K562 (cell line): ENCODE results near the gene GPR42. TPM values are rescaled to one million over a fixed set of nuclear protein-coding genes. Genes with fewer than 3 reads are reported as not detected.

Experiments used
- DMBX1 ChIP-seq: fragments of 250-450 bp; sonication (Bioruptor Pico); IDR thresholded peaks from 2 replicates; pipeline ENCODE4 v1.8.0; 2022; ENCODE audit warnings: inconsistent platforms, mild to moderate bottlenecking, moderate library complexity, borderline replicate concordance
- HLTF ChIP-seq: fragments of 450-650 bp; IDR thresholded peaks from 2 replicates; pipeline ENCODE4 v1.6.1; 2016
- HOXB6 ChIP-seq: fragments of 250-450 bp; sonication (Bioruptor Pico); IDR thresholded peaks from 2 replicates; pipeline ENCODE4 v1.5.1; 2022; ENCODE audit warnings: mild to moderate bottlenecking, borderline replicate concordance
- LARP7 ChIP-seq: fragments of 450-650 bp; IDR thresholded peaks from 2 replicates; pipeline ENCODE4 v1.6.1; 2016
- NFATC3 ChIP-seq: fragments of 450-650 bp; IDR thresholded peaks from 2 replicates; pipeline ENCODE4 v1.6.1; 2017; ENCODE audit warnings: mild to moderate bottlenecking
- NR2F6 ChIP-seq: fragments of 450-650 bp; formaldehyde crosslinking; IDR thresholded peaks from 2 replicates; pipeline ENCODE4 v1.4.0; 2020; ENCODE audit warnings: mild to moderate bottlenecking
- NRF1 ChIP-seq, 2 experiments: fragments of 450-650 bp; IDR thresholded peaks in 1 of 2; conservative IDR thresholded peaks in 1 of 2; 2 replicates each; pipeline ENCODE4 v1.6.1; 2014; ENCODE audit warnings: mild to moderate bottlenecking in 2 of 2
- PTTG1 ChIP-seq: fragments of 450-650 bp; IDR thresholded peaks from 2 replicates; pipeline ENCODE4 v1.6.1; 2016; ENCODE audit warnings: low read depth, mild to moderate bottlenecking, missing genetic modification characterization, missing compliant biosample characterization
- SIN3A ChIP-seq, 2 experiments: fragments of 150-350 bp in 1 of 2; IDR thresholded peaks; 2 replicates each; pipeline ENCODE4 v1.6.1; 2011 to 2016; ENCODE audit warnings: borderline replicate concordance in 2 of 2, low read depth in 2 of 2, low read length in 2 of 2, mild to moderate bottlenecking in 2 of 2, moderate library complexity in 2 of 2; ENCODE audit not compliant: control insufficient read depth in 1 of 2
- STAG1 ChIP-seq: sonication (generic); formaldehyde crosslinking; IDR thresholded peaks from 2 replicates; pipeline ENCODE4 v1.5.0; 2020; ENCODE audit warnings: missing genetic modification reagents, borderline replicate concordance
- ZC3H11A ChIP-seq: IDR thresholded peaks from 2 replicates; pipeline ENCODE4 v1.6.1; 2012; ENCODE audit warnings: low read depth, low read length, improper control_type of control experiment
- ZNF766 ChIP-seq: fragments of 200-800 bp; sonication (Bioruptor generic); conservative IDR thresholded peaks from 2 replicates; pipeline ENCODE4 v1.6.1; 2016; ENCODE audit warnings: missing genetic modification characterization, missing compliant biosample characterization
- polyA plus RNA-seq, 8 experiments: library from polyadenylated mRNA; depleted of rRNA in 4 of 8; stranded (reverse) in 5 of 8; unstranded in 3 of 8; fragments of >200 nt; fragmentation: Nextera tagmentation in 2 of 8; fragmentation: Illumina TruSeq in 1 of 8; extraction: Ambion mirVana in 2 of 8; extraction: Trizol in 1 of 8; gene quantifications; 2 replicates each; pipeline versions ENCODE4 v1.2.1 to v1.2.3, GENCODE V29; 2011 to 2014; ENCODE audit warnings: inconsistent platforms in 1 of 8, missing spikeins in 1 of 8
- total RNA-seq, 7 experiments: library from RNA; depleted of rRNA in 6 of 7; stranded (reverse); fragments of >200 nt in 6 of 7; fragmentation: Illumina TruSeq in 2 of 7; extraction: Trizol in 2 of 7; gene quantifications; 2 replicates each; pipeline versions ENCODE4 v1.2.1 to v1.2.3, GENCODE V29; 2011 to 2021; ENCODE audit warnings: low replicate concordance in 1 of 7
- TF ChIP-seq, protein P1 (sequence below), 3 experiments: IDR thresholded peaks in 2 of 3; conservative IDR thresholded peaks in 1 of 3; 2 replicates each; pipeline ENCODE4 v1.5.1; 2011 to 2012; ENCODE audit warnings: low read length in 3 of 3, mild to moderate bottlenecking in 3 of 3, control low read depth in 2 of 3, improper control_type of control experiment in 1 of 3, inconsistent platforms in 1 of 3, low read depth in 1 of 3, mixed read lengths in 1 of 3, moderate library complexity in 1 of 3; ENCODE audit not compliant: insufficient read depth in 2 of 3
- TF ChIP-seq, protein P2 (sequence below): fragments of 450-650 bp; IDR thresholded peaks from 2 replicates; pipeline ENCODE4 v1.7.0; 2016; ENCODE audit warnings: borderline replicate concordance
- TF ChIP-seq, protein P3 (sequence below): fragments of 200-400 bp; formaldehyde crosslinking; IDR thresholded peaks from 2 replicates; pipeline ENCODE4 v1.6.1; 2017; ENCODE audit warnings: mild to moderate bottlenecking, low read depth, low read length, moderate library complexity
- TF ChIP-seq, protein P4 (sequence below): sonication (generic); formaldehyde crosslinking; IDR thresholded peaks from 2 replicates; pipeline ENCODE4 v1.8.0; 2022; ENCODE audit warnings: mild to moderate bottlenecking, missing genetic modification reagents

The GPR42 gene
- total and polyA plus RNA-seq, 9 of the 15 experiments (the other 6 are each of a cell fraction or from before 2014, with no cell fraction given): not detected

DNA sequence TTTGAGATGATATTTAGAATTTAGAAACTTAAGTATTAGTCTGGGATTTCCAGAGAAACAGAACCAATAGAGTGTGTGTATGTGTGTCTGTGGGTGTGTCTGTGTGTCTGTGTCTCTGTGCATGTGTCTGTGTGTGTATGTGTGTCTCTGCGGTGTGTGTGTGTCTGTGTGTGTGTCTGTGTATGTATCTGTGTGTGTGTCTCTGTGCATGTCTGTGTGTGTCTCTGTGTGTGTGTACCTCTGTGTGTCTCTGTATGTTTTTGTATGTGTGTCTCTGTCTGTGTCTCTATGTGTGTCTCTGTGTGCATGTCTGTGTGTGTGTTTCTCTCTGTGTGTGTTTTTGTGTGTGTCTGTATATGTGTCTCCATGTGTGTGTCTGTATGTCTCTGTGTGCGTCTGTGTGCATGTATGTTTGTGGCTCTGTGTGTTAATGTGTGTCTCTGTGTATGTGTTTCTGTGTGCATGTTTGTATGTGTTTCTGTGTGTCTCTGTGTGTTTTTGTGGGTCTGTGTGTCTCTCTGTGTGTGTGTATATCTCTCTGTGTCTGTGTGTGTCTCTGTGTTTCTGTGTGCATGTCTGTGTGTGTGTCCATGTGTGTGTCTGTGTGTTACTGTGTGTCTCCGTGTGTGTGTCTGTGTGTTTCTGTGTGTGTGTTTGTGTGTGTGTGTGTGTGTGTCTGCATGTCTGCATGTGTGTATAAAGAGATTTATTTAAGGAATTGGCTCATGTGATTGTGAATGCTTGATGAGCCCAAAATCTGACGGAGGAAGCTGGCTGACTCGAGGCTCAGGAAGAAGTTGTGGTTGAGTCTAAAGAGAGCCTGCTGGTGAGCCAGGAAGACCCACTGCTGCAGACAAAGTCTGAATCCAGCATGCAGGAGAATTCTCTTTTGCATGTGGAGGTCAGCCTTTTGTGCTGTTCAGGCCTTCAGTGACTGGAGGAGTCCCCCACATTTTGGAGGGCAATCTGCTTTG is 22.2 kb downstream of the GPR42 start (continued):
- TF ChIP-seq, protein P1, sequence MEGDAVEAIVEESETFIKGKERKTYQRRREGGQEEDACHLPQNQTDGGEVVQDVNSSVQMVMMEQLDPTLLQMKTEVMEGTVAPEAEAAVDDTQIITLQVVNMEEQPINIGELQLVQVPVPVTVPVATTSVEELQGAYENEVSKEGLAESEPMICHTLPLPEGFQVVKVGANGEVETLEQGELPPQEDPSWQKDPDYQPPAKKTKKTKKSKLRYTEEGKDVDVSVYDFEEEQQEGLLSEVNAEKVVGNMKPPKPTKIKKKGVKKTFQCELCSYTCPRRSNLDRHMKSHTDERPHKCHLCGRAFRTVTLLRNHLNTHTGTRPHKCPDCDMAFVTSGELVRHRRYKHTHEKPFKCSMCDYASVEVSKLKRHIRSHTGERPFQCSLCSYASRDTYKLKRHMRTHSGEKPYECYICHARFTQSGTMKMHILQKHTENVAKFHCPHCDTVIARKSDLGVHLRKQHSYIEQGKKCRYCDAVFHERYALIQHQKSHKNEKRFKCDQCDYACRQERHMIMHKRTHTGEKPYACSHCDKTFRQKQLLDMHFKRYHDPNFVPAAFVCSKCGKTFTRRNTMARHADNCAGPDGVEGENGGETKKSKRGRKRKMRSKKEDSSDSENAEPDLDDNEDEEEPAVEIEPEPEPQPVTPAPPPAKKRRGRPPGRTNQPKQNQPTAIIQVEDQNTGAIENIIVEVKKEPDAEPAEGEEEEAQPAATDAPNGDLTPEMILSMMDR (IDR thresholded peaks at IDR 0.05 in 2 of 3, conservative IDR thresholded peaks at IDR 0.05 in 1 of 3; ENCODE audit: insufficient read depth in 2 of 3, low read depth in 1 of 3, low read length in 3 of 3): no peak
- no peak for TF ChIP-seq SIN3A (IDR thresholded peaks at IDR 0.05; ENCODE audit: borderline replicate concordance in 2 of 2, control insufficient read depth in 1 of 2, low read depth in 2 of 2, low read length in 2 of 2)
- no peak for TF ChIP-seq DMBX1
- TF ChIP-seq ZC3H11A: no peak
- peak; percentile 22; the same call in 1 of the 2 replicates for TF ChIP-seq LARP7
- TF ChIP-seq HOXB6 (CRISPR knock-in tag): no peak
- no peak for TF ChIP-seq STAG1 (CRISPR knock-in tag)
- no peak for TF ChIP-seq NFATC3
- no peak for TF ChIP-seq PTTG1 (tag)
- TF ChIP-seq, protein P2, sequence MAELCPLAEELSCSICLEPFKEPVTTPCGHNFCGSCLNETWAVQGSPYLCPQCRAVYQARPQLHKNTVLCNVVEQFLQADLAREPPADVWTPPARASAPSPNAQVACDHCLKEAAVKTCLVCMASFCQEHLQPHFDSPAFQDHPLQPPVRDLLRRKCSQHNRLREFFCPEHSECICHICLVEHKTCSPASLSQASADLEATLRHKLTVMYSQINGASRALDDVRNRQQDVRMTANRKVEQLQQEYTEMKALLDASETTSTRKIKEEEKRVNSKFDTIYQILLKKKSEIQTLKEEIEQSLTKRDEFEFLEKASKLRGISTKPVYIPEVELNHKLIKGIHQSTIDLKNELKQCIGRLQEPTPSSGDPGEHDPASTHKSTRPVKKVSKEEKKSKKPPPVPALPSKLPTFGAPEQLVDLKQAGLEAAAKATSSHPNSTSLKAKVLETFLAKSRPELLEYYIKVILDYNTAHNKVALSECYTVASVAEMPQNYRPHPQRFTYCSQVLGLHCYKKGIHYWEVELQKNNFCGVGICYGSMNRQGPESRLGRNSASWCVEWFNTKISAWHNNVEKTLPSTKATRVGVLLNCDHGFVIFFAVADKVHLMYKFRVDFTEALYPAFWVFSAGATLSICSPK: no peak
- TF ChIP-seq, protein P3, sequence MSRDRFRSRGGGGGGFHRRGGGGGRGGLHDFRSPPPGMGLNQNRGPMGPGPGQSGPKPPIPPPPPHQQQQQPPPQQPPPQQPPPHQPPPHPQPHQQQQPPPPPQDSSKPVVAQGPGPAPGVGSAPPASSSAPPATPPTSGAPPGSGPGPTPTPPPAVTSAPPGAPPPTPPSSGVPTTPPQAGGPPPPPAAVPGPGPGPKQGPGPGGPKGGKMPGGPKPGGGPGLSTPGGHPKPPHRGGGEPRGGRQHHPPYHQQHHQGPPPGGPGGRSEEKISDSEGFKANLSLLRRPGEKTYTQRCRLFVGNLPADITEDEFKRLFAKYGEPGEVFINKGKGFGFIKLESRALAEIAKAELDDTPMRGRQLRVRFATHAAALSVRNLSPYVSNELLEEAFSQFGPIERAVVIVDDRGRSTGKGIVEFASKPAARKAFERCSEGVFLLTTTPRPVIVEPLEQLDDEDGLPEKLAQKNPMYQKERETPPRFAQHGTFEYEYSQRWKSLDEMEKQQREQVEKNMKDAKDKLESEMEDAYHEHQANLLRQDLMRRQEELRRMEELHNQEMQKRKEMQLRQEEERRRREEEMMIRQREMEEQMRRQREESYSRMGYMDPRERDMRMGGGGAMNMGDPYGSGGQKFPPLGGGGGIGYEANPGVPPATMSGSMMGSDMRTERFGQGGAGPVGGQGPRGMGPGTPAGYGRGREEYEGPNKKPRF: no peak
- TF ChIP-seq, protein P4, sequence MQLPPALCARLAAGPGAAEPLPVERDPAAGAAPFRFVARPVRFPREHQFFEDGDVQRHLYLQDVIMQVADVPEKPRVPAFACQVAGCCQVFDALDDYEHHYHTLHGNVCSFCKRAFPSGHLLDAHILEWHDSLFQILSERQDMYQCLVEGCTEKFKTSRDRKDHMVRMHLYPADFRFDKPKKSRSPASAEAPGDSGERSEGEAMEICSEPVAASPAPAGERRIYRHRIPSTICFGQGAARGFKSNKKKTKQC (CRISPR knock-in tag): no peak
- no peak for TF ChIP-seq NRF1 (conservative IDR thresholded peaks at IDR 0.05 in 1 of 2, IDR thresholded peaks at IDR 0.05 in 1 of 2)
- no peak for TF ChIP-seq NR2F6 (CRISPR knock-in tag)
- TF ChIP-seq ZNF766 (CRISPR knock-in tag): no peak
- TF ChIP-seq HLTF: 0 out of 2 replicates have a peak, but pooled peaks have one; percentile 40
